Endothelial cell of hepatic sinusoid (primary cell): ENCODE data around the gene SLC39A5.

Experiments used
- in situ Hi-C: cut with HindIII; loops from 2 replicates; pipeline ENCODE4 v1.10.0; 2017; ENCODE audit warnings: low sequenced_read_pairs

The SLC39A5 gene

GRCh38 chr12:56208006-56208405 is 21.8 kb upstream of the SLC39A5 start:
- in situ Hi-C loops, result loop anchor here (5.0 kb wide), 1 partner anchor 44 kb away; no protein-coding TSS in a partner anchor

GRCh38 chr12:56212361-56212760 is 17.5 kb upstream of the SLC39A5 start:
- in situ Hi-C loops, result no loop called here

GRCh38 chr12:56213878-56214277 is 16.0 kb upstream of the SLC39A5 start:
- in situ Hi-C loops, result no loop called here

- in situ Hi-C loops, result no loop called here
Observed at GRCh38 chr12:56216461-56216860, 13.4 kb upstream of the SLC39A5 start.

GRCh38 chr12:56219840-56220239 is 10.0 kb upstream of the SLC39A5 start:
- in situ Hi-C loops, result loop anchor here (5.0 kb wide), 1 partner anchor 33 kb away; the partner anchor contains the start of gene SMARCC2

- in situ Hi-C loops, result loop anchor here (5.0 kb wide), 1 partner anchor 33 kb away; the partner anchor contains the start of gene SMARCC2
Observed at GRCh38 chr12:56220611-56221231, 9.1 kb upstream of the SLC39A5 start.

- in situ Hi-C loops, result loop anchor here (5.0 kb wide), 1 partner anchor 34 kb away; the partner anchor contains the start of gene SMARCC2
Observed at GRCh38 chr12:56221232-56221756, 8.6 kb upstream of the SLC39A5 start.

- in situ Hi-C loops, result loop anchor here (5.0 kb wide), 1 partner anchor 35 kb away; the partner anchor contains the start of gene SMARCC2
Observed at GRCh38 chr12:56221757-56222530, 7.9 kb upstream of the SLC39A5 start, which contains the start of gene RNF41. Gene RNF41, minus strand, starts transcription at chr12:56221922. Its CDS starts 7,875 bp downstream, at chr12:56214047.

GRCh38 chr12:56222531-56222895 is 7.3 kb upstream of the SLC39A5 start:
- in situ Hi-C loops, result loop anchor here (5.0 kb wide), 1 partner anchor 35 kb away; the partner anchor contains the start of gene SMARCC2

- in situ Hi-C loops, result loop anchor here (5.0 kb wide), 1 partner anchor 36 kb away; the partner anchor contains the start of gene SMARCC2
Observed at GRCh38 chr12:56223571-56224101, 6.2 kb upstream of the SLC39A5 start.

GRCh38 chr12:56224102-56224701 is 5.6 kb upstream of the SLC39A5 start, which contains the start of gene NABP2:
Gene NABP2, plus strand, starts transcription at chr12:56224342. Its CDS starts 515 bp downstream, at chr12:56224857.
- in situ Hi-C loops, result loop anchor here (5.0 kb wide), 1 partner anchor 37 kb away; the partner anchor contains the start of gene SMARCC2

GRCh38 chr12:56224954-56225353 is 4.9 kb upstream of the SLC39A5 start:
- in situ Hi-C loops, result loop anchor here (5.0 kb wide), 1 partner anchor 38 kb away; the partner anchor contains the start of gene SMARCC2

GRCh38 chr12:56229082-56229481 is 769 bp upstream of the SLC39A5 start:
- in situ Hi-C loops, result no loop called here

GRCh38 chr12:56230432-56231183 is 757 bp downstream of the SLC39A5 start:
- in situ Hi-C loops, result no loop called here

GRCh38 chr12:56231184-56231582 is 1.3 kb downstream of the SLC39A5 start:
- in situ Hi-C loops, result no loop called here

GRCh38 chr12:56234746-56235436 is 5.0 kb downstream of the SLC39A5 start:
- in situ Hi-C loops, result no loop called here

- in situ Hi-C loops, result no loop called here
Observed at GRCh38 chr12:56236091-56236490, 6.2 kb downstream of the SLC39A5 start.

GRCh38 chr12:56236985-56237384 is 7.1 kb downstream of the SLC39A5 start:
- in situ Hi-C loops, result no loop called here

- in situ Hi-C loops, result no loop called here
Observed at GRCh38 chr12:56237552-56237951, 7.7 kb downstream of the SLC39A5 start.
